HTR-8/SVneo (cell line): ENCODE results near the gene PTPRK.

Source experiments
- DNase-seq: peaks from one replicate; pipeline ENCODE4 v3.0.0; 2011; ENCODE audit warnings: low spot score, mixed read lengths; ENCODE audit not compliant: insufficient read length
- FAIRE-seq: peaks from 2 replicates; lab custom pipeline; 2011; peaks lifted over from hg19 to GRCh38; lab: Jason Lieb, UNC

Gene PTPRK

DNA sequence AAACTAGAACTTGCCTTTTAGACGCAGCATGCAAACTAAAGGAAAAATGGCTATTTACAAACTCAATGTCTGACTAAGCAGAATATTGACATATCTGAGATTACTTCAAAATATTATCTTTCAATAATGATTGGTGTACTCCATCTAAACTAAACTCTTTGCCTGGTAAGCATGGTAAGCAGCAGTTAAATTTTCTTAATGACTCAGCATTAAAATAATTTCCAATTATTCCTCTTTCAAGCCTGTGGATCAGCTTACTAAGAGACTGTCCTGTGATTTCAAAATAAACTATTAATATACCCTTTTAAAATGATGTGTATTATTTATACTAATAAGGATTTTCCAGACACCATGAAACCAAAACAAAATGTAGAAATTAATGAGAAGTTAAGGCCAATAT, 392.7 kb downstream of the PTPRK start:
- FAIRE-seq: no peak
- no peak for DNase-seq

DNA sequence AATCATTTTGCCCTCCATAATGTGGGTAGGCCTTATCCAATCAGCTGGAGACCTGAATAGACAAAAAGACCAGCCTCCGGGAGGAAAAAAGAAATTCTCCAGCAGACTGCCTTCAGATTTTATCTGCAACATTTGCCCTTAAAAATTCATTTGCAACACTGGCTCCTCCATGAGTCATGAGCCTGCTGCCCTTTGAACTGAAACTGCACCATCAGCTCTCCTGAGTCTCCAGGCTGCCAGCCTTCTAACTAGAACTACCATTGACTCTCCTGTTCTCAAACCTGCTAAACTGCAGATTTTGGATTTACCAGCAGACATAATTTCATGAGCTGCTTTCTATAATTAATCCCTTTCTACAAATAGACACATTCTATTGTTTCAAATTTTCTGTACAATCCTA, 395.7 kb downstream of the PTPRK start:
- DNase-seq (no peak), FAIRE-seq (no peak)

DNA sequence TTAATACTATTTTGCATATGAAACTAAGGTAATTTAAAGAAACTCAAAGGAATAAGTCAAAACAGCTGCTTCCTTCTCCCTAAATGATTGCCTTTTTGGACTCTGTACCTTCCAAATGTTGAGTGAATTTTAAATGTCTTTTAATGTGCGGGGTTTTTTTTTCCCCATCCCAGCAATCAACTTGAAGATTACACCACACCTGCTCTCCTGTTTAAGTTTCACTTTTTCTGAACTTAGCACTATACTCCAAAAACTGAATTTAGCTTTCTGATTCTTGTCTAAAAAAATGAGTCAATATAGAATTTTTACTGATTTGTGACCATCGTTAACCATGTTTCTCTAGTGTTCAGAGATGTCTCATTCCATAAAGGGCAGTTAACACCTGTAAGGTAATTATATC, 398.8 kb downstream of the PTPRK start:
- DNase-seq (no peak), FAIRE-seq (no peak)

GRCh38 chr6:128121190-128121589, 399.2 kb downstream of the PTPRK start:
- no peak for DNase-seq
- no peak for FAIRE-seq

- FAIRE-seq (no peak), DNase-seq (no peak)
Observed at GRCh38 chr6:128118401-128118800, 402.0 kb downstream of the PTPRK start.

- peak; percentile 9 for FAIRE-seq
- no peak for DNase-seq
Observed at GRCh38 chr6:128117916-128118315, 402.5 kb downstream of the PTPRK start.

DNA sequence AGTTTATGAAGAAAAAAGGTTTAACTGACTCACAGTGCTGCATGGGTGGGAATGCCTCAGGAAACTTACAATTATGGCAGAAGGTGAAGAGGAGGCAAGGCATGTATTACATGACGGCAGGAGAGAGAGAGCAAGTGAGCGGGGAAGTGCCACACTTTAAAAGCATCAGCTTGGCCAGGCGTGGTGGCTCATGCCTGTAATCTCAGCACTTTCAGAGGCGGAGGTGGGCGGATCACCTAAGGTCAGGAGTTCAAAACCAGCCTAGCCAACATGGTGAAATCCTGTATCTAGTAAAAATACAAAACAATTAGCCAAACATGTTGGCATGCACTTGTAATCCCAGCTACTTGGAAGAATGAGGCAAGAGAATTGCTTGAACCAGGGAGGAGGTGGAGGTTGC, 406.2 kb downstream of the PTPRK start:
- FAIRE-seq (no peak), DNase-seq (no peak)

GRCh38 chr6:128112494-128112893, 407.9 kb downstream of the PTPRK start:
- FAIRE-seq (no peak), DNase-seq (no peak)

- DNase-seq: no peak
- FAIRE-seq: no peak
Observed at GRCh38 chr6:128111096-128111495, 409.3 kb downstream of the PTPRK start.

DNA sequence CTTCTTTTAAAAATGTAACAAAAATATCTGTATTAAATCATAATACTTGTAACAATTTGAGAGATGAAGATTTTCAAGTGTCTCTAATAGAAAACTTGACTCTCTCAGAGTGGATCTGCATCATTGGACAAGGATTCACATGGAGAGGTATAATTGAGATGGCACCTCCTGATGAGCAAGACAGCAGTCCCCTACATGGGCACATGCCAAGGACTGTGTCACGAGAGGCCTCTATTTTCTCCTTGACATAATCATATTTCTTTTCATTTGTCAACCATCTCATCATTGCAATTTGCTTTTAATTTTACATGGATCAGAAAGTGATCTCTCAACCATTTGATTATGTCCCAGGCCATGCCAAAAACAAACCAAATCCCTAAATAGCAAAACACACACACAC, 412.7 kb downstream of the PTPRK start:
- FAIRE-seq (no peak), DNase-seq (no peak)

DNA sequence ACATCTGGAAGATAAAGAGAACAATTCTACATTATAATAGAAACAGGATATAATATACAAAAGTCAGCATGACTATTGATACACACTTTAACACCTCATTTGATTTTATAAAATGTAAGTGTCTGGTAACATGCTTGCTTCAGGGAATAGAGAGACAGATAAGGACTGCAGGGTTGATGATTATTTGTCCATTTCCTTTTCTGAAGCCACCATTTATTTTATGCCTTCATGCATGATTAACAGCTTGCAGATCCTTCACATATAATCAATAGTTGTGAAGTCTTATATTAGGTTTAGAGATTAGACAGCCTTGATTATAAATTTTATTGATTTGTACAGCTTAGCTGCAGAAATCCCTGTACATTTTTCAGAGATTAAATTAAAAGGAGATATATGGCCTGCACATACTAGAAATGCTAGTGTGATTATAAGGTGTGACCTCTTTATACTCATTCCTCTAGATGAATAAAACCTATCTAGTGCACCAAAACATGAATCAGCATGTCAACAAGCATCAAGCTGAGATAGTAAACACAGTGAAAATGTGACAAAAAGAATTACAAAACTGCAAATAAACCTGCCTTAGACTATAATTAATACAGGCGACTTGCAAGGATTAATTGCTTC, 420.7 kb downstream of the PTPRK start:
- no peak for DNase-seq
- FAIRE-seq: no peak

GRCh38 chr6:128098000-128098581, 422.3 kb downstream of the PTPRK start:
- FAIRE-seq: no peak
- DNase-seq: no peak

DNA sequence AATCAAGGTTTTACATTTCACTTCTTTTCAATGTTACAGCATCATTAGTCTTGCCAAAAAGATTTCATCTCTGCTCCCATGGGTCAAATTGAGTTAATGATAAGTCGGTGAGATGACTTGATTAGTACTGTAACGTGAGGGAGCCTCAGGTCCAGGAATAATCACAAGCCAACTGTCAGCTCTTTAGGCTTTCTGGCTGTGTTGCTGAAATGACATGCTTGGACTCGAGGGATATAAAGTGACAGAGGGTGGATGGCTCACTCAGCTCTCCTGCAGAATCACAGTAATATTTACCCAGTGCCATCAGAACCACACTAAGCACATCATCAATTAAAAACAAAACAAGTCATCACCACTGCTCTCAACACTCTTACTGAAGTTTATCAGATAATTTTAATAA, 423.4 kb downstream of the PTPRK start:
- DNase-seq: no peak
- FAIRE-seq: no peak

- DNase-seq: no peak
- FAIRE-seq: no peak
Observed at GRCh38 chr6:128095362-128095761, 425.0 kb downstream of the PTPRK start.

GRCh38 chr6:128079021-128079420, 441.4 kb downstream of the PTPRK start:
- DNase-seq: no peak
- no peak for FAIRE-seq

DNA sequence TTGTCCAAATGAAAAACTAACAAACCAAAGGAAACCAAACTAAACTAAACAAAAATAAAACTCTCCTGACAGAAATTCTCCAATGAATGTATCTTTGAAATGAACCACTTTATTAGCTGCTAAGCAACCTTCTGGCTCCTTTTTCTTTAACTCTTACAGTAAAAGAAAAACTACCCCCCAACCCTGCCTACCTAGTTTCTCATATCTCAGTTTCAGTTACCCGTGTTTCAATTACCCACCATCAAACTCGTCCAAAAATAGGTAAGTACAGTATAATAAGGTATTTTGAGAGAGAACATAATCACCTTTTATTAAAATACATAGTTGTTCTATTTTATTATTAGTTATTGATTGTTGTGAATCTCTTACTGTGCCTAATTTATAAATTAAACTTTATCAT, 442.1 kb downstream of the PTPRK start:
- FAIRE-seq: no peak

DNA sequence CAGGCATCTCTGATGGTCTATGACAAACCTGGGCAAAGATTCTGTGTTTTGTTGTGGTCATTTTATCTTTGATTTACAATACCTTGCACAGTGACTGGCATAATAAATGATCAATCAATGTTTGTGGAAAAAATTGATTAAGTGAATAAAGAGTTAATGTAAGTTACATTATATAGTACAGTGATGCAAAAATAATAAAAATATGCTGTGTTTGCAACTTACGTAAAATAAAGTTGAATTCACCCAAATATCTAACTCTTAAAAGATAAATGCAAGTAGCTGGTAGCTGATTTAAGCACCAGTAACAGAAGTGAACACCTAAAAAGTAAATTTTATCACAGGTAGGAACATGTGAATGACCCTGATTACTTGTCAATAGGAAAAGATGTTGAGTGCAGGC, 443.6 kb downstream of the PTPRK start:
- no peak for FAIRE-seq
- DNase-seq: no peak

More for the DNA sequence above, 442.1 kb downstream of the PTPRK start:
- no peak for DNase-seq

DNA sequence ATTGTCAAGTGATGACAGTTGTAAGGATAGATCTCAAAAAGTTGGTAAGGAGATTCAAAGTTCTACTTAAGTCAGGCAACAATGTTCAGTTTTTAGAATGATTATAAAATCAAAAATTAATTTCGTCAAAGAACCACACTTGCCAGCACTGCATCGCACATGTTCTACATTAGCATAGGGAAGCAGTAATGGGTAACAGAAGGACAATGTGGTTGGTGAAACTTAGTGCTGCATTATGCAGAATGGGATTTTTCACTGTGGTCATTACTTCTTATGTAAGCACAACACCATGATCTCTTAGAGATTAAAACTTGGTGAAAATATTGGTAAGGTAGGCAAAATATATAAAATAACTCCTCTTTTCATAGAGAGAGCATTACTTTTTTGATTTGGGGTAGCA, 445.8 kb downstream of the PTPRK start:
- DNase-seq: no peak
- FAIRE-seq: no peak

- DNase-seq: no peak
- no peak for FAIRE-seq
Observed at GRCh38 chr6:128073389-128073788, 447.0 kb downstream of the PTPRK start.

- DNase-seq (no peak), FAIRE-seq (no peak)
Observed at GRCh38 chr6:128071212-128071611, 449.2 kb downstream of the PTPRK start.

GRCh38 chr6:128070406-128070805, 450.0 kb downstream of the PTPRK start:
- FAIRE-seq (no peak), DNase-seq (peak; percentile 1)

DNA sequence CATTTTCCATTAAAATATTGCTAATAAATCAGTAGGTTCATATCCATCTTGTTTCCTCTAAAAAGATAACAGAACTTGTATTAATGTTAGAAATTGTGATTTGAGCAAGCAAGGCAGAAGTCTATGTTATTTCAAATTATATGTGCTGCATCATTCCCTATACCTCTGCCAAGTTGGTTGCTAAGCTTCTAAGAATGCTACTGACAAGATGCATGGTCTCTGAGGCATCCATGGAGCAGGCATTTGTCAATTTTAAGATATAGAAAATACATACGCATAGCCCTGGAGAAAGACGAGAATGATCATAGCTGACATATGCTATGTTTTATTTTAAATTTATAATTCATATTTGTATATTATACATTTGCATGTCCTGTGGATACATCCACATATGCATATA, 451.2 kb downstream of the PTPRK start:
- FAIRE-seq (no peak), DNase-seq (no peak)
